ENCODE measurements around the gene CDH23.

Gene CDH23

DNA sequence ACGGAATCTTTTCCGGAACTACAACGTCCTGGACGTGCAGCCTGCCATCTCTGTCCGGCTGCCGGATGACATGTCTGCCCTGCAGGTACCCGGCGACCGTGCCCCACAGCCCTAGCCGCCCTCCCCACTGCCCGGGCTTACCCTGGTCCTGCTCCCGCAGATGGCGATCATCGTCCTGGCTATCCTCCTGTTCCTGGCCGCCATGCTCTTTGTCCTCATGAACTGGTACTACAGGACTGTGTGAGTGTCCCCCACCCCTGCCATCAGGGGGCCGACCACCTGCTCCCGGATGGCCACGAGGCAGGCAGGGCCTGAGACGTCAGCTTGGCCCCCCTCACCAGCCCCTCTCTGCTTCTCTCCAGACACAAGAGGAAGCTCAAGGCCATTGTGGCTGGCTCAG is 414.6 kb downstream of the CDH23 start:
- Histone ChIP-seq H4K91ac (ENCODE audit: low read depth, low read length) (no peak overlapping the region), H3K9me3 (ENCODE audit: insufficient read depth, low read depth, low read length) (no peaks in the 10 kb centered on the region), H2AK5ac (ENCODE audit: low read length) (no peak overlapping the region), H3K18ac (ENCODE audit: low read length) (no peak overlapping the region), H3K27ac (ENCODE audit: low read depth, low read length) (no peak overlapping the region), H3K23ac (ENCODE audit: low read length) (no peak overlapping the region), H2AFZ (ENCODE audit: insufficient read depth, low read length, poor library complexity) (no peak overlapping the region), H2BK5ac (ENCODE audit: low read depth, low read length, poor library complexity) (no peak overlapping the region), H2BK12ac (ENCODE audit: low read length) (no peak overlapping the region), H3K4me3 (ENCODE audit: low read depth, low read length) (no peak overlapping the region), H3K9ac (ENCODE audit: low read length) (no peak overlapping the region), H2BK120ac (ENCODE audit: insufficient read depth, low read length, poor library complexity) (no peak overlapping the region), H3K4me1 (ENCODE audit: control insufficient read depth in 1 of 2, insufficient read depth in 2 of 2, low read length in 2 of 2) (no peaks in the 10 kb centered on the region), H3K14ac (ENCODE audit: low read length) (no peak overlapping the region), H3K4me2 (ENCODE audit: low read length) (no peak overlapping the region), H3K36me3 (ENCODE audit: control insufficient read depth in 1 of 2, insufficient read depth in 2 of 2, low read length in 2 of 2) (peaks cover 20 to 23% of the 10 kb centered on the region in 2 experiments), H4K8ac (ENCODE audit: low read depth, low read length) (no peak overlapping the region), H3K27me3 (ENCODE audit: insufficient read depth, low read length) (no peaks in the 10 kb centered on the region), H4K12ac (ENCODE audit: low read depth, low read length) (no peak overlapping the region), H3K79me1 (ENCODE audit: low read length) (no peaks in the 10 kb centered on the region), H3K79me2 (ENCODE audit: control insufficient read depth, insufficient read depth, low read length, poor library complexity) (no peaks in the 10 kb centered on the region), H3K4ac (ENCODE audit: low read depth, low read length) (no peak overlapping the region)
- no peak for DNase-seq
- WGBS (ENCODE audit: extremely low coverage, insufficient coverage, insufficient read length) = no CpG with 5 or more reads among the region's 19 CpGs

DNA sequence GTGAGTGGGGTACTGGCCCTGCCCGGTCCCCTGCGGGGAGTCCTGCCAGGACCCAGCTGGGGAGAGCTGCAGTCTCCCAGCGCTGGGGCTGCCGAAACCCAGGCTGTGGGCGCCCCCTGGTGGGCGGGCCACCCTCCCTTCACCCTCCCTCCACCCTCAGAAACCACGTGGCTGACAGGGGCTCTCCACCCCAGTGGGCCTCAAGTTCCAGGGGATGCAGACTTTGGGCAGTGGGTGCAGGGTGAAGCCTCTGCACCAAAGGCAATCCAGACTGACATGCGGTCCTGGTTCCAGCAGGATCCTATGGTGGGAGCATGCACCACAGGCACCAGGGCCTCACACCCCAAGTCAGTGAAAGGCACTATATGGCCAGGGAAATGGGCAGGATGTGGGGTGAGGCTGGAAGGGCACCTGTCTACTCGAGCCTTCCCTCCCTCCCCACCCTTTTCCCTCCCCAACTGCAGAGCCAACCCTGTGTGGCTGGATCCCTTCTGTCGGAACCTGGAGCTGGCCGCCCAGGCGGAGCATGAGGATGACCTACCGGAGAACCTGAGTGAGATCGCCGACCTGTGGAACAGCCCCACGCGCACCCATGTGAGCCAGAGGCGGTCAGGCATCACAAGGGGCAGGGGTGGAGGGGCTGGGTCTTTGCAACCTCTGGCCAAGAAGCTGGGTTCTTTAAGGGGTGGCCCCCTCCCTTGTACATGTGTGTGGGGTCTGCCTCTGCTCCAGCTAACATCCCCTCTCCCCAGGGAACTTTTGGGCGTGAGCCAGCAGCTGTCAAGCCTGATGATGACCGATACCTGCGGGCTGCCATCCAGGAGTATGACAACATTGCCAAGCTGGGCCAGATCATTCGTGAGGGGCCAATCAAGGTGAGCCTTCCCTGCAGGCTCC is 415.5 kb downstream of the CDH23 start:
- H3K9ac ChIP-seq (ENCODE audit: low read length) = no peak overlapping the region
- no peaks in the 10 kb centered on the region for H3K79me2 ChIP-seq (ENCODE audit: control insufficient read depth, insufficient read depth, low read length, poor library complexity)
- H2AFZ ChIP-seq (ENCODE audit: insufficient read depth, low read length, poor library complexity) = no peak overlapping the region
- no peak overlapping the region for H4K8ac ChIP-seq (ENCODE audit: low read depth, low read length)
- WGBS (ENCODE audit: extremely low coverage, insufficient coverage, insufficient read length) = no CpG with 5 or more reads among the region's 22 CpGs
- peak; percentile 56 for DNase-seq
- no peak overlapping the region for H2BK12ac ChIP-seq (ENCODE audit: low read length)
- H4K12ac ChIP-seq (ENCODE audit: low read depth, low read length) = no peak overlapping the region
- no peak overlapping the region for H3K4ac ChIP-seq (ENCODE audit: low read depth, low read length)
- H3K27me3 ChIP-seq (ENCODE audit: insufficient read depth, low read length) = no peaks in the 10 kb centered on the region
- H3K9me3 ChIP-seq (ENCODE audit: insufficient read depth, low read depth, low read length) = no peaks in the 10 kb centered on the region
- H3K18ac ChIP-seq (ENCODE audit: low read length) = no peak overlapping the region
- peaks cover 29 to 33% of the 10 kb centered on the region in 2 experiments for H3K36me3 ChIP-seq (ENCODE audit: control insufficient read depth in 1 of 2, insufficient read depth in 2 of 2, low read length in 2 of 2)
- no peak overlapping the region for H3K23ac ChIP-seq (ENCODE audit: low read length)
- no peak overlapping the region for H3K27ac ChIP-seq (ENCODE audit: low read depth, low read length)
- no peaks in the 10 kb centered on the region for H3K79me1 ChIP-seq (ENCODE audit: low read length)
- H2BK120ac ChIP-seq (ENCODE audit: insufficient read depth, low read length, poor library complexity) = no peak overlapping the region
- H4K91ac ChIP-seq (ENCODE audit: low read depth, low read length) = no peak overlapping the region
- H3K4me1 ChIP-seq (ENCODE audit: control insufficient read depth in 1 of 2, insufficient read depth in 2 of 2, low read length in 2 of 2) = no peaks in the 10 kb centered on the region
- no peak overlapping the region for H3K4me3 ChIP-seq (ENCODE audit: low read depth, low read length)
- no peak overlapping the region for H3K4me2 ChIP-seq (ENCODE audit: low read length)
- H3K14ac ChIP-seq (ENCODE audit: low read length) = no peak overlapping the region
- no peak overlapping the region for H2AK5ac ChIP-seq (ENCODE audit: low read length)
- H2BK5ac ChIP-seq (ENCODE audit: low read depth, low read length, poor library complexity) = no peak overlapping the region

DNA sequence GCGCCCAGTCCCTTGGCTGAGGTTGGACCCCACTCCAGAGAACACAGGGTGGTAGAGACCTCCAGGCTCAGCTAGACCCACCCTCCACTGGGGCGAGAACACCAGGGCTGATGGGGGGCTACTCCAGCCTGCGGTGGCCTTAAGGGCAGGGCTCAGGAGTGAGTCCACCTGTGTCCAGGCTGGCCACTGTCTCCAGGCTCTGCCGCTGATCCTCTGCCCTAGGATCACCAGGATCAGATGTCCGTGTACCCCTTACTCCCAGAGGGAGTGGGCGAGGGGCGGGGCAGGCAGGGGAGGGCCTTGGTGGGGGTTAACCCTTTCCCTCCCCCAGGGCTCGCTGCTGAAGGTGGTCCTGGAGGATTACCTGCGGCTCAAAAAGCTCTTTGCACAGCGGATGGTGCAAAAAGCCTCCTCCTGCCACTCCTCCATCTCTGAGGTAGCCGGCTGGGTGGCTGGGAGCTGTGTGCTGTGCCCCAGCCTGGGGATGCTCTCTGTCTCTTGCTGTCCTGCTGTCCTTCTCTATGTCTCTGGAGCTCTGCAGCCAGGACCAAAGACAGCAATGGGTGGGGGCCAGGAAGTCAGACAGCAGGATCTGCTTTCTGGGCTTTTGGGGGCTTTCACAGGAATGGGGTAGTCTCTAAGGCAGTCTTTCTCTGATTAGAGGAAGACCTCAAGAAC is 416.3 kb downstream of the CDH23 start:
- H2AK5ac ChIP-seq (ENCODE audit: low read length) = no peak overlapping the region
- H3K27ac ChIP-seq (ENCODE audit: low read depth, low read length) = no peak overlapping the region
- no peak overlapping the region for H2BK12ac ChIP-seq (ENCODE audit: low read length)
- H3K36me3 ChIP-seq (ENCODE audit: control insufficient read depth in 1 of 2, insufficient read depth in 2 of 2, low read length in 2 of 2) = peaks cover 37 to 40% of the 10 kb centered on the region in 2 experiments
- H3K4me1 ChIP-seq (ENCODE audit: control insufficient read depth in 1 of 2, insufficient read depth in 2 of 2, low read length in 2 of 2) = no peaks in the 10 kb centered on the region
- no peaks in the 10 kb centered on the region for H3K79me2 ChIP-seq (ENCODE audit: control insufficient read depth, insufficient read depth, low read length, poor library complexity)
- H3K4me3 ChIP-seq (ENCODE audit: low read depth, low read length) = no peak overlapping the region
- no peak overlapping the region for H3K4ac ChIP-seq (ENCODE audit: low read depth, low read length)
- no CpG with 5 or more reads among the region's 11 CpGs for WGBS (ENCODE audit: extremely low coverage, insufficient coverage, insufficient read length)
- H2BK5ac ChIP-seq (ENCODE audit: low read depth, low read length, poor library complexity) = no peak overlapping the region
- DNase-seq = no peak
- H4K91ac ChIP-seq (ENCODE audit: low read depth, low read length) = no peak overlapping the region
- no peaks in the 10 kb centered on the region for H3K9me3 ChIP-seq (ENCODE audit: insufficient read depth, low read depth, low read length)
- no peak overlapping the region for H2AFZ ChIP-seq (ENCODE audit: insufficient read depth, low read length, poor library complexity)
- no peaks in the 10 kb centered on the region for H3K27me3 ChIP-seq (ENCODE audit: insufficient read depth, low read length)
- H3K4me2 ChIP-seq (ENCODE audit: low read length) = no peak overlapping the region
- H2BK120ac ChIP-seq (ENCODE audit: insufficient read depth, low read length, poor library complexity) = no peak overlapping the region
- H3K18ac ChIP-seq (ENCODE audit: low read length) = no peak overlapping the region
- no peak overlapping the region for H4K12ac ChIP-seq (ENCODE audit: low read depth, low read length)
- no peaks in the 10 kb centered on the region for H3K79me1 ChIP-seq (ENCODE audit: low read length)
- H3K9ac ChIP-seq (ENCODE audit: low read length) = no peak overlapping the region
- H3K23ac ChIP-seq (ENCODE audit: low read length) = no peak overlapping the region
- no peak overlapping the region for H4K8ac ChIP-seq (ENCODE audit: low read depth, low read length)
- H3K14ac ChIP-seq (ENCODE audit: low read length) = no peak overlapping the region

DNA sequence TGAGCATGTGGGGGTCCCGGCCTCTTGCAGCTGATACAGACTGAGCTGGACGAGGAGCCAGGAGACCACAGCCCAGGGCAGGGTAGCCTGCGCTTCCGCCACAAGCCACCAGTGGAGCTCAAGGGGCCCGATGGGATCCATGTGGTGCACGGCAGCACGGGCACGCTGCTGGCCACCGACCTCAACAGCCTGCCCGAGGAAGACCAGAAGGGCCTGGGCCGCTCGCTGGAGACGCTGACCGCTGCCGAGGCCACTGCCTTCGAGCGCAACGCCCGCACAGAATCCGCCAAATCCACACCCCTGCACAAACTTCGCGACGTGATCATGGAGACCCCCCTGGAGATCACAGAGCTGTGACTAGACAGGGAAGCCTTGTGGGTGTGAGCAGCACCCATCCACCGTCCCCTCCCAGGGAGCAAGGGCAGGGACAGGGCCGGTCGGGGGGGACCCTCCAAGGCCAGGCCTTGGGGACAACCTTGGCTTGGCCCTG is 418.2 kb downstream of the CDH23 start:
- Histone ChIP-seq H3K14ac (ENCODE audit: low read length) (no peak overlapping the region), H3K9me3 (ENCODE audit: insufficient read depth, low read depth, low read length) (peaks cover 1% of the 10 kb centered on the region), H3K27me3 (ENCODE audit: insufficient read depth, low read length) (no peaks in the 10 kb centered on the region), H2AFZ (ENCODE audit: insufficient read depth, low read length, poor library complexity) (no peak overlapping the region), H2BK5ac (ENCODE audit: low read depth, low read length, poor library complexity) (no peak overlapping the region), H3K4ac (ENCODE audit: low read depth, low read length) (no peak overlapping the region), H3K79me1 (ENCODE audit: low read length) (no peaks in the 10 kb centered on the region), H3K18ac (ENCODE audit: low read length) (no peak overlapping the region), H3K27ac (ENCODE audit: low read depth, low read length) (no peak overlapping the region), H2BK120ac (ENCODE audit: insufficient read depth, low read length, poor library complexity) (no peak overlapping the region), H3K23ac (ENCODE audit: low read length) (no peak overlapping the region), H3K9ac (ENCODE audit: low read length) (no peak overlapping the region), H3K79me2 (ENCODE audit: control insufficient read depth, insufficient read depth, low read length, poor library complexity) (no peaks in the 10 kb centered on the region), H2BK12ac (ENCODE audit: low read length) (no peak overlapping the region), H3K36me3 (ENCODE audit: control insufficient read depth in 1 of 2, insufficient read depth in 2 of 2, low read length in 2 of 2) (peaks cover 54 to 59% of the 10 kb centered on the region in 2 experiments), H3K4me2 (ENCODE audit: low read length) (no peak overlapping the region), H4K91ac (ENCODE audit: low read depth, low read length) (no peak overlapping the region), H3K4me3 (ENCODE audit: low read depth, low read length) (no peak overlapping the region), H3K4me1 (ENCODE audit: control insufficient read depth in 1 of 2, insufficient read depth in 2 of 2, low read length in 2 of 2) (no peaks in the 10 kb centered on the region), H4K8ac (ENCODE audit: low read depth, low read length) (no peak overlapping the region), H4K12ac (ENCODE audit: low read depth, low read length) (no peak overlapping the region), H2AK5ac (ENCODE audit: low read length) (no peak overlapping the region)
- no CpG with 5 or more reads among the region's 26 CpGs for WGBS (ENCODE audit: extremely low coverage, insufficient coverage, insufficient read length)
- no peak for DNase-seq
